Liver (tissue), 9 donors: ENCODE data around the gene M1AP. TPM values are rescaled to one million over a fixed set of nuclear protein-coding genes. Genes with fewer than 3 reads are reported as not detected.

Source experiments
- DNase-seq: peaks from one replicate; pipeline ENCODE4 v3.0.0-alpha.2; 2017; ENCODE audit warnings: low spot score
- H3K27ac ChIP-seq, 2 donors: one replicate each; pipeline ENCODE4 v1.7.0; 2013; ENCODE audit warnings: inconsistent platforms in 2 of 2, low read length in 2 of 2, control low read depth in 1 of 2, low read depth in 1 of 2, mild to moderate bottlenecking in 1 of 2
- H3K27me3 ChIP-seq, 4 donors: one replicate each; pipeline versions ENCODE4 v1.6.1 to v1.7.0; 2013; ENCODE audit warnings: low read length in 3 of 4, inconsistent platforms in 1 of 4, mild to moderate bottlenecking in 1 of 4, moderate library complexity in 1 of 4; ENCODE audit not compliant: control insufficient read depth in 4 of 4, insufficient read depth in 4 of 4
- H3K36me3 ChIP-seq, 4 donors: one replicate each; pipeline versions ENCODE4 v1.6.1 to v1.7.0; 2013; ENCODE audit warnings: low read length in 3 of 4, mild to moderate bottlenecking in 3 of 4, low read depth in 1 of 4, moderate library complexity in 1 of 4; ENCODE audit not compliant: control insufficient read depth in 4 of 4, insufficient read depth in 3 of 4
- H3K4me1 ChIP-seq, 4 donors: one replicate each; pipeline versions ENCODE4 v1.6.1 to v1.7.0; 2013; ENCODE audit warnings: low read length in 3 of 4, mild to moderate bottlenecking in 3 of 4, moderate library complexity in 1 of 4; ENCODE audit not compliant: control insufficient read depth in 4 of 4, insufficient read depth in 4 of 4
- H3K4me3 ChIP-seq, 3 donors: one replicate each; pipeline versions ENCODE4 v1.6.1 to v1.7.0; 2013; ENCODE audit warnings: low read length in 3 of 3, control low read depth in 1 of 3, low read depth in 1 of 3, mild to moderate bottlenecking in 1 of 3
- H3K9ac ChIP-seq, 2 donors: one replicate each; pipeline ENCODE4 v1.7.0; 2013; ENCODE audit warnings: low read length in 2 of 2, mild to moderate bottlenecking in 2 of 2, moderate library complexity in 2 of 2, control low read depth in 1 of 2, low read depth in 1 of 2
- H3K9me3 ChIP-seq, 4 donors: one replicate each; pipeline versions ENCODE4 v1.6.1 to v1.7.0; 2013; ENCODE audit warnings: low read length in 3 of 4; ENCODE audit not compliant: control insufficient read depth in 4 of 4
- ATF3 ChIP-seq: IDR thresholded peaks from 2 replicates; pipeline ENCODE4 v1.6.1; 2016; ENCODE audit warnings: antibody characterized with exemption
- CTCF ChIP-seq: fragments of 150-350 bp; IDR thresholded peaks from 2 replicates; pipeline ENCODE4 v1.5.1; 2017; ENCODE audit warnings: improper control_type of control experiment, low read depth, low read length; ENCODE audit not compliant: missing input control
- EGR1 ChIP-seq, 2 donors: IDR thresholded peaks; 2 replicates each; pipeline ENCODE4 v1.6.1; 2016 to 2018; ENCODE audit warnings: antibody characterized with exemption in 2 of 2, low read depth in 2 of 2
- FOXA1 ChIP-seq: IDR thresholded peaks from 2 replicates; pipeline ENCODE4 v1.6.1; 2016; ENCODE audit warnings: antibody characterized with exemption
- FOXA2 ChIP-seq: IDR thresholded peaks from 2 replicates; pipeline ENCODE4 v1.6.1; 2016; ENCODE audit warnings: antibody characterized with exemption
- GABPA ChIP-seq, 2 donors: IDR thresholded peaks in 1 of 2; conservative IDR thresholded peaks in 1 of 2; 2 replicates each; pipeline ENCODE4 v1.6.1; 2016; ENCODE audit warnings: antibody characterized with exemption in 2 of 2, mild to moderate bottlenecking in 1 of 2, moderate library complexity in 1 of 2
- HNF4A ChIP-seq, 2 donors: conservative IDR thresholded peaks; 2 replicates each; pipeline ENCODE4 v1.6.1; 2016; ENCODE audit warnings: antibody characterized with exemption in 2 of 2, mild to moderate bottlenecking in 2 of 2
- HNF4G ChIP-seq: IDR thresholded peaks from 2 replicates; pipeline ENCODE4 v1.6.1; 2016; ENCODE audit warnings: antibody characterized with exemption
- JUND ChIP-seq, 2 donors: IDR thresholded peaks; 2 replicates each; pipeline ENCODE4 v1.6.1; 2016; ENCODE audit warnings: antibody characterized with exemption in 2 of 2
- MAX ChIP-seq: IDR thresholded peaks from 2 replicates; pipeline ENCODE4 v1.6.1; 2016; ENCODE audit warnings: antibody characterized with exemption
- NR2F2 ChIP-seq: IDR thresholded peaks from 2 replicates; pipeline ENCODE4 v1.6.1; 2016; ENCODE audit warnings: antibody characterized with exemption
- RAD21 ChIP-seq, 2 donors: IDR thresholded peaks; 2 replicates each; pipeline ENCODE4 v1.6.1; 2016; ENCODE audit warnings: antibody characterized with exemption in 2 of 2, mild to moderate bottlenecking in 2 of 2
- REST ChIP-seq: IDR thresholded peaks from 2 replicates; pipeline ENCODE4 v1.6.1; 2016; ENCODE audit warnings: antibody characterized with exemption, mild to moderate bottlenecking
- RXRA ChIP-seq, 2 donors: IDR thresholded peaks; 2 replicates each; pipeline ENCODE4 v1.6.1; 2017 to 2018; ENCODE audit warnings: antibody characterized with exemption in 2 of 2, mild to moderate bottlenecking in 1 of 2
- SP1 ChIP-seq: IDR thresholded peaks from 2 replicates; pipeline ENCODE4 v1.6.1; 2018; ENCODE audit warnings: antibody characterized with exemption, mild to moderate bottlenecking
- TAF1 ChIP-seq: conservative IDR thresholded peaks from 2 replicates; pipeline ENCODE4 v1.6.1; 2016; ENCODE audit warnings: antibody characterized with exemption, mild to moderate bottlenecking
- YY1 ChIP-seq: IDR thresholded peaks from 2 replicates; pipeline ENCODE4 v1.6.1; 2016; ENCODE audit warnings: antibody characterized with exemption, mild to moderate bottlenecking
- ZBTB33 ChIP-seq: IDR thresholded peaks from 2 replicates; pipeline ENCODE4 v1.6.1; 2016; ENCODE audit warnings: antibody characterized with exemption
- WGBS: extraction: QIAGEN DNeasy Blood & Tissue Kit; methylation state at CpG from one replicate; pipeline ENCODE4 v1.1.7; 2013; 5-methylcytosine and 5-hydroxymethylcytosine counted together
- polyA plus RNA-seq, 2 donors: library from polyadenylated mRNA; stranded (reverse) in 1 of 2; unstranded in 1 of 2; fragments of 200-250 nt in 1 of 2; fragments of >200 nt in 1 of 2; fragmentation: Nextera tagmentation in 1 of 2; extraction: Ambion mirVana in 1 of 2; gene quantifications; one replicate each; pipeline versions ENCODE4 v1.2.1 to v1.2.3, GENCODE V29; 2013 to 2015
- total RNA-seq, 2 donors: library from RNA; depleted of rRNA; stranded (reverse); fragments of >200 nt; gene quantifications; one replicate each; pipeline ENCODE4 v1.2.3, GENCODE V29; 2014
- donor health status: healthy.
- donor health status: healthy.
- donor health status: healthy.
- donor health status: healthy.
- donor health status: healthy.

Gene M1AP
- total and polyA plus RNA-seq, 4 donors, result under 0.01 to 0.38 (median 0.08) TPM

GRCh38 chr2:74597410-74597809 lies 50.7 kb downstream of the M1AP start:
- DNase-seq, result no peak
- 82% methylated on average over 1 of the region's 1 CpG for WGBS
- peaks cover 0 to 4% (median under 1%) of the 10 kb centered on the region in 4 donors for H3K27me3 ChIP-seq
- H3K4me1 ChIP-seq, result no peaks in the 10 kb centered on the region
- no peaks in the 10 kb centered on the region for H3K36me3 ChIP-seq
- no peak overlapping the region for H3K4me3 ChIP-seq
- TF ChIP-seq FOXA2 (no peak), RAD21 (IDR thresholded peaks at IDR 0.05) (no peak), EGR1 (IDR thresholded peaks at IDR 0.05; ENCODE audit: low read depth in 2 of 2) (no peak), TAF1 (no peak)
- H3K27ac ChIP-seq, result no peak overlapping the region
- no peaks in the 10 kb centered on the region for H3K9me3 ChIP-seq
- H3K9ac ChIP-seq, result no peak overlapping the region

- Histone ChIP-seq H3K4me1 (no peaks in the 10 kb centered on the region), H3K27ac (no peak overlapping the region), H3K27me3 (peaks cover 0 to 4% (median under 1%) of the 10 kb centered on the region in 4 donors), H3K9me3 (no peaks in the 10 kb centered on the region), H3K9ac (no peak overlapping the region), H3K4me3 (no peak overlapping the region), H3K36me3 (no peaks in the 10 kb centered on the region)
- DNase-seq, result no peak
- no peak for TF ChIP-seq CTCF
- no peak for TF ChIP-seq REST
- TF ChIP-seq YY1, result no peak
- no peak for TF ChIP-seq ATF3
- no peak for TF ChIP-seq FOXA2
- no peak for TF ChIP-seq HNF4A (conservative IDR thresholded peaks at IDR 0.05)
- TF ChIP-seq MAX, result no peak
- TF ChIP-seq ZBTB33, result no peak
- no peak for TF ChIP-seq TAF1
- TF ChIP-seq HNF4G, result no peak
- no peak for TF ChIP-seq SP1
- TF ChIP-seq NR2F2, result no peak
- TF ChIP-seq FOXA1, result no peak
- no peak for TF ChIP-seq RAD21 (IDR thresholded peaks at IDR 0.05)
- no peak for TF ChIP-seq RXRA (IDR thresholded peaks at IDR 0.05)
- TF ChIP-seq JUND (IDR thresholded peaks at IDR 0.05), result no peak
- no peak for TF ChIP-seq EGR1 (IDR thresholded peaks at IDR 0.05; ENCODE audit: low read depth in 2 of 2)
- no peak for TF ChIP-seq GABPA (IDR thresholded peaks at IDR 0.05 in 1 of 2, conservative IDR thresholded peaks at IDR 0.05 in 1 of 2)
- 57% methylated on average over 1 of the region's 1 CpG for WGBS
These were observed 51.5 kb downstream of the M1AP start for GRCh38 chr2:74596584-74596983.
